AG09319 (cell line): ENCODE data around the gene FARP2.
"Not testable (repeated sequence)": the region's sequence is repeated elsewhere in the genome, so short reads cannot be mapped to it uniquely, and the experiment has no call there.

Source experiments
- DNase-seq: peaks from one replicate; pipeline ENCODE4 v3.0.0-alpha.2; 2010; ENCODE audit warnings: low read depth; ENCODE audit errors: extremely low read depth
- TF ChIP-seq, protein P1 (sequence below): IDR thresholded peaks from 2 replicates; pipeline ENCODE4 v1.5.1; 2011; ENCODE audit warnings: low read depth, mild to moderate bottlenecking, inconsistent platforms, low read length, moderate library complexity

The FARP2 gene

GRCh38 chr2:241505086-241505780, 149.1 kb downstream of the FARP2 start:
- TF ChIP-seq, protein P1, sequence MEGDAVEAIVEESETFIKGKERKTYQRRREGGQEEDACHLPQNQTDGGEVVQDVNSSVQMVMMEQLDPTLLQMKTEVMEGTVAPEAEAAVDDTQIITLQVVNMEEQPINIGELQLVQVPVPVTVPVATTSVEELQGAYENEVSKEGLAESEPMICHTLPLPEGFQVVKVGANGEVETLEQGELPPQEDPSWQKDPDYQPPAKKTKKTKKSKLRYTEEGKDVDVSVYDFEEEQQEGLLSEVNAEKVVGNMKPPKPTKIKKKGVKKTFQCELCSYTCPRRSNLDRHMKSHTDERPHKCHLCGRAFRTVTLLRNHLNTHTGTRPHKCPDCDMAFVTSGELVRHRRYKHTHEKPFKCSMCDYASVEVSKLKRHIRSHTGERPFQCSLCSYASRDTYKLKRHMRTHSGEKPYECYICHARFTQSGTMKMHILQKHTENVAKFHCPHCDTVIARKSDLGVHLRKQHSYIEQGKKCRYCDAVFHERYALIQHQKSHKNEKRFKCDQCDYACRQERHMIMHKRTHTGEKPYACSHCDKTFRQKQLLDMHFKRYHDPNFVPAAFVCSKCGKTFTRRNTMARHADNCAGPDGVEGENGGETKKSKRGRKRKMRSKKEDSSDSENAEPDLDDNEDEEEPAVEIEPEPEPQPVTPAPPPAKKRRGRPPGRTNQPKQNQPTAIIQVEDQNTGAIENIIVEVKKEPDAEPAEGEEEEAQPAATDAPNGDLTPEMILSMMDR: no peak
- DNase-seq: no peak

DNA sequence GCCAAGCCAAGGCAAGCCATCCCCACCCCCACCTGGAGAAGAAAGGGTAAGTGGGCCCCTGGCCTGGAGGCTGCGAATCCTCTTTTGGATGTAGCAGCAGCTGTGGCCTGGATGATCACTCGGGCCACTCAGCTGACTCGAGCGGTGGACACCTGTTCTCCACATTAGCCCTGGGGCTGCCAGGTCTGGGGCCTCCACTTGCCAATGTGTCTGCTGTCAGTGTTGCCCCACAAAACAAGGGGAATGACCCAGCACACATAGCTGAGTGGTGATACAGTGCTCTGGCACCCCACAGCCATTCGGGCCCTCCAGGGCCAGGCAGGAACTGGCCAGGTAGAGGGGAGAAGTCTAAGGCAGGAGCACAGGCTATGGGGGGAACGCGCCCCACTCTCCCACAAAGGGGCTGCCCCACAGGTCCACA, 149.7 kb downstream of the FARP2 start:
- TF ChIP-seq, protein P1: no peak
- no peak for DNase-seq

- DNase-seq: not testable (repeated sequence)
Observed at GRCh38 chr2:241506317-241506716, 150.2 kb downstream of the FARP2 start.

GRCh38 chr2:241506793-241507429, 150.8 kb downstream of the FARP2 start:
- TF ChIP-seq, protein P1: no peak
- no peak for DNase-seq

GRCh38 chr2:241507430-241508239, 151.6 kb downstream of the FARP2 start:
- no peak for DNase-seq
- TF ChIP-seq, protein P1: peak; percentile 9

DNA sequence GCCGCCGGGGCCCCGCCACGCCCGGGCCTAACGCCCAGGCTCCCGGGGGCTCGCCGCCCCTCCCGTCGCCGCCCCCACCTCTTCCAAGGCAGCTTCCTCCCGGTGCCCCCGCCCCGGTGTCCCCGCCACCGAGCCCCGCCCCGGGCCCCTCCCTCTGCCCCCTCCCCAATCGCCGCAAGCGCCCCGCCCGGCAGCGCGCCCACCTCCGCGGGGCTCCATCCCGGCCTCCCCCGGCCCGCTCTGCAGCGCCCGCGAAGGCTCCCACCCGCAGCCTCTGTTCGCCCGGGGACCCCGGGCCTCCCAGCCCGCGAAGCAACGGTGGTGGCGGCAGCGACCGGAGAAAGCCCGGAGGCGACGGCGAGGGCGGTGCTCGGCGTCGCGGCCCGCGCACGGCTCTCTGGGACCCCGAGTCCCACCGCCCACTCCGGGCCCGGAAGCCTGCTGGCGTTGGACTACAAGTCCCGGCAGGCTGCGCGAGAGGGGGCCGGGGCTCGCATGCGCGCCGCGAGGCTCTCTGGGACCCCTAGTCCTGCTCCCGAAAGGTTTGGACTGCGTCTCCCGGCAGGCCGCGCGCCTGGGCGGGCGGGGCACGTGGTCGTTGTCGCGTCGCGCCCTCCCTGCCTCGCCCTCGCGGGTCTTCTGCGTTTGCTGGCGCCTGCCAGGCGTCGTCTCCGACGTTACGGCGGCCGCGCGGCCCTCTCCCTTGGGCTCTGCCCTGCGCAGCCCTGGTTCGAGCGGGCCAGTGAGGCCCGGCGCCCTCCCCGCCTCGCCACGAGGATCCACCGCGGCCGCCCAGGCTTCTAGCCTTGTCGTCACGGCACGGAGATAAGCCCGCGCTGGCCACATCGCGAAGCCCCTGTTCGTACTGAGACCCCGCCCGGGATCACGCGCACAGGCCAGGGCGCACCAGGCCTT, 152.4 kb downstream of the FARP2 start, which contains the start of gene STK25:
Gene STK25, minus strand, starts transcription at position 345 of the 915 bp plus-strand sequence. CDS start 549 bp downstream, outside the sequence.
- TF ChIP-seq, protein P1: no peak
- DNase-seq: peak; percentile 94
